Esophagus muscularis mucosa (tissue), 4 donors: ENCODE data around the gene PTPRB. TPM values are rescaled to one million over a fixed set of nuclear protein-coding genes. Genes with fewer than 3 reads are reported as not detected.

Experiments
- DNase-seq: peaks from one replicate; pipeline ENCODE4 v3.0.0-alpha.2; 2017; ENCODE audit errors: extremely low spot score
- H3K27ac ChIP-seq, 4 donors: fragments of 200-600 bp; sonication (generic); replicated peaks in 1 of 4; 1 replicate in 3 of 4; 2 replicates in 1 of 4; pipeline ENCODE4 v1.5.1; 2016 to 2019; ENCODE audit warnings: mild to moderate bottlenecking in 1 of 4
- H3K27me3 ChIP-seq, 4 donors: fragments of 200-600 bp; sonication (generic); one replicate each; pipeline versions ENCODE4 v1.5.1 to v1.6.0; 2016 to 2019
- H3K36me3 ChIP-seq, 4 donors: fragments of 200-600 bp; sonication (generic); one replicate each; pipeline ENCODE4 v1.5.1; 2016 to 2019
- H3K4me1 ChIP-seq, 4 donors: fragments of 200-600 bp; sonication (generic); one replicate each; pipeline ENCODE4 v1.5.1; 2016 to 2019
- H3K4me3 ChIP-seq, 4 donors: fragments of 200-600 bp; sonication (generic); 1 replicate in 2 of 4; 2 replicates in 2 of 4; pipeline ENCODE4 v1.5.1; 2016 to 2019; ENCODE audit warnings: mild to moderate bottlenecking in 4 of 4, moderate library complexity in 1 of 4
- H3K9me3 ChIP-seq, 4 donors: fragments of 200-600 bp; sonication (generic); 1 replicate in 3 of 4; 2 replicates in 1 of 4; pipeline ENCODE4 v1.5.1; 2016 to 2019
- CTCF ChIP-seq, 3 experiments: fragments of 200-600 bp in 2 of 3; fragments of 450-650 bp in 1 of 3; sonication (generic) in 2 of 3; IDR thresholded peaks; one replicate each; pipeline ENCODE4 v1.5.1; 2017 to 2019; ENCODE audit warnings: antibody characterized with exemption in 3 of 3, mild to moderate bottlenecking in 2 of 3, moderate library complexity in 1 of 3
- EP300 ChIP-seq: sonication (generic); formaldehyde crosslinking; IDR thresholded peaks from one replicate; pipeline ENCODE4 v1.6.1; 2017; ENCODE audit warnings: antibody characterized with exemption
- POLR2A ChIP-seq: fragments of 450-650 bp; IDR thresholded peaks from one replicate; pipeline ENCODE4 v1.6.1; 2017; ENCODE audit warnings: antibody characterized with exemption, moderate library complexity, mild to moderate bottlenecking, low read depth
- POLR2AphosphoS5 ChIP-seq, 2 donors: sonication (generic); formaldehyde crosslinking; IDR thresholded peaks; one replicate each; pipeline ENCODE4 v1.6.1; 2017; ENCODE audit warnings: antibody characterized with exemption in 2 of 2
- WGBS: methylation state at CpG from one replicate; pipeline ENCODE4 v1.1.5; 2018; 5-methylcytosine and 5-hydroxymethylcytosine counted together
- intact Hi-C: fragments of 100-400 bp; cut with DNase I; formaldehyde crosslinking; loops from one replicate; pipeline ENCODE4 v1.15.1; 2023
- total RNA-seq, 4 donors: library from RNA; depleted of rRNA; stranded (reverse); fragments of >200 nt; gene quantifications; one replicate each; pipeline versions ENCODE4 v1.1.0 to v1.2.1, GENCODE V29; 2016

Gene PTPRB
- total RNA-seq, 4 donors from 2014 or later, result 22.0 to 41.9 (median 30.4) TPM

DNA sequence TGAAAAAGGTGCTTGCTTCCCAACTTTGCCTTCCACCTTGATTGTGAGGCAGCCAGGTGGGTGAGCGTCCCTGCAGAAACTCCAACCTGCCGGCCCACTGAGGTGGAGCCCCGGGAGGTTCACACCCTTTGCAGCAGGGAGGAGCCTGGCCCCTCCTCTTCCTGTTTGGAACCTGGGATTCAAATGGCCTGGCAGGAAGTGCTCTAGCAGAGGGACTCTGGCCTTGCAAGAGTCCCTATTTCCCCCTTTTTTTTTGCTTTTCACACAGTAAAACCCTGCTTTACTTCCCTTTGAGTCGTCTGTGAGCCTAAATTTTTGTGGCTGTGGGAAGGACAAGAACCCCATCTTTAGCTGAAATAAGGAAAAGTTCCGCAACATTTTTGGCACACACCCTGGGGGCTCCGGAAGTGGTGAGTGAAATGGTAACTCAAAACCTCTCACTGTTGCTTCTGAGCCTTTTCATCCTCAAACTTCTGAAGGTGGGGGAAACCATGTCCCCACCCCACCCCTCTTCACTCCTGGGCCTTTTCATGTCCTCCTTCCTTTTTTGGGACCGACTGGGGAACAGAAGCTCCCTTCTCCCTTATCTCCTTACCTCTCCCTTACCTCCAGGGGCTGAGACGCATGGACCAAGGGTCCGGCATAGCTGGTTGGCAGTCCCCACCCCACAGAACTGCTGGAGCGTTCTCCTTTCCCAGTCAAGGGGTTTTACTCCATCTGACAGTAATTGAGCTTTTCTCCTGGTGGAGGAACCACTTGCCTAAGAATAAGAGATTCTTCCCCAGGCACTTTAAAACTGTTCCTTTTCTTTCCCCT is 169.1 kb downstream of the PTPRB start:
- Histone ChIP-seq H3K27me3 (no peaks in the 10 kb centered on the region), H3K4me1 (no peaks in the 10 kb centered on the region), H3K9me3 (peaks cover 0 to 7% (median 0%) of the 10 kb centered on the region in 4 donors), H3K27ac (no peak overlapping the region), H3K36me3 (no peaks in the 10 kb centered on the region), H3K4me3 (no peak overlapping the region)
- intact Hi-C loops, result no loop called here
- 85% methylated on average over 10 of the region's 10 CpGs for WGBS
- TF ChIP-seq POLR2AphosphoS5 (IDR thresholded peaks at IDR 0.05) (no peak), EP300 (no peak), POLR2A (no peak), CTCF (IDR thresholded peaks at IDR 0.05) (no peak)
- no peak for DNase-seq

GRCh38 chr12:70467476-70467875 is 169.8 kb downstream of the PTPRB start:
- no peak for TF ChIP-seq POLR2AphosphoS5 (IDR thresholded peaks at IDR 0.05)
- TF ChIP-seq EP300, result no peak
- TF ChIP-seq CTCF (IDR thresholded peaks at IDR 0.05), result no peak
- no peak for TF ChIP-seq POLR2A
- Histone ChIP-seq H3K27me3 (no peaks in the 10 kb centered on the region), H3K4me3 (no peak overlapping the region), H3K4me1 (no peaks in the 10 kb centered on the region), H3K27ac (no peak overlapping the region), H3K36me3 (no peaks in the 10 kb centered on the region), H3K9me3 (peaks cover 0 to 7% (median 0%) of the 10 kb centered on the region in 4 donors)
- intact Hi-C loops, result no loop called here
- DNase-seq, result no peak
- WGBS, result 92% methylated on average over 2 of the region's 2 CpGs

- H3K27ac ChIP-seq, result no peak overlapping the region
- WGBS, result 88% methylated on average over 2 of the region's 2 CpGs
- intact Hi-C loops, result no loop called here
- no peaks in the 10 kb centered on the region for H3K27me3 ChIP-seq
- H3K9me3 ChIP-seq, result peaks cover 0 to 7% (median 0%) of the 10 kb centered on the region in 4 donors
- H3K36me3 ChIP-seq, result no peaks in the 10 kb centered on the region
- no peak overlapping the region for H3K4me3 ChIP-seq
- no peak for DNase-seq
- TF ChIP-seq POLR2AphosphoS5 (IDR thresholded peaks at IDR 0.05) (no peak), EP300 (no peak), POLR2A (no peak)
- no peaks in the 10 kb centered on the region for H3K4me1 ChIP-seq
Observed at GRCh38 chr12:70466753-70467152, 170.5 kb downstream of the PTPRB start.
